Metanephros (tissue), 2 donors: ENCODE data around the gene CHMP2B. TPM values are rescaled to one million over a fixed set of nuclear protein-coding genes. Genes with fewer than 3 reads are reported as not detected.

Experiments used
- small RNA-seq: library from RNA; depleted of rRNA; stranded (forward); fragments of <200 nt; gene quantifications from one replicate; pipeline ENCODE3, GENCODE V24; 2014; ENCODE audit warnings: low replicate concordance
- total RNA-seq: library from RNA; depleted of rRNA; stranded (reverse); fragments of >200 nt; gene quantifications from one replicate; pipeline ENCODE4 v1.2.3, GENCODE V29; 2014

CHMP2B gene, protein sequence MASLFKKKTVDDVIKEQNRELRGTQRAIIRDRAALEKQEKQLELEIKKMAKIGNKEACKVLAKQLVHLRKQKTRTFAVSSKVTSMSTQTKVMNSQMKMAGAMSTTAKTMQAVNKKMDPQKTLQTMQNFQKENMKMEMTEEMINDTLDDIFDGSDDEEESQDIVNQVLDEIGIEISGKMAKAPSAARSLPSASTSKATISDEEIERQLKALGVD
- total RNA-seq, result 24.7 TPM

DNA sequence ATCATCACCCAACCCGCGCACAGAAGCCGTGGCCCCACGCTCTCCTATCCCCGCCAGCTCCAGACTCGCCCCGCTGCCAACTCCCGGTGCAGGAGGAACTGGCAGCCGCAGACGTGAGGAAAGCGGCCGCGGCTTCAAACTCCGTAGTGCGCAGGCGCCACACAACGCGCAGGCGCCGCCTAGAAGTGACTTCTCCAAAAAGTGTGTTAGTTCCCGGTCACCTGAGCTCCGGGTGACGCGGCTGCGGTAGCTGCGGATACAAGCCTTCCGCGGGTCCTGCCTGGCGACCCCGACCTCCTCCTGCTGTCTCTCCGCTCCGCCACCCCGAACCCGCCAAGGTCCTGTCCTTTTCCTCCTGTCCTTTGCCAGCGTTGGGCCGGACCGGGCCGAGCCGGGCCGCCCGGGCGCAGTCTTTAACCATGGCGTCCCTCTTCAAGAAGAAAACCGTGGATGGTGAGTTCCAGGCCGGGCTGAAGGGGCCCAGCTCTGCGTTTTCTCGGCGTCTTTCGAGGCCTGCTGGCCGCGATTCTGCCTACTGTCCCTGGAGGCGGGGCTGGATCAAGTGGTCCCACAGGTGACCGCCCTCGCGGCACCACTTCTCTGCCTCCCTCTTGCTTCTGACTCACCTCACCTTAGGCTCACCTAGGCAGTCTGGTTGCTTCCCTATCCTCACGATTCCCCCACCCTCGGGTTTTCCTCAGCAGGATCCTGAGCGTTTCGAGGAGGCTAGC, at the start of gene CHMP2B:
TSS of gene CHMP2B (plus strand) at position 206 of the 731 bp plus-strand sequence. CDS start at position 420, 214 bp downstream.

DNA sequence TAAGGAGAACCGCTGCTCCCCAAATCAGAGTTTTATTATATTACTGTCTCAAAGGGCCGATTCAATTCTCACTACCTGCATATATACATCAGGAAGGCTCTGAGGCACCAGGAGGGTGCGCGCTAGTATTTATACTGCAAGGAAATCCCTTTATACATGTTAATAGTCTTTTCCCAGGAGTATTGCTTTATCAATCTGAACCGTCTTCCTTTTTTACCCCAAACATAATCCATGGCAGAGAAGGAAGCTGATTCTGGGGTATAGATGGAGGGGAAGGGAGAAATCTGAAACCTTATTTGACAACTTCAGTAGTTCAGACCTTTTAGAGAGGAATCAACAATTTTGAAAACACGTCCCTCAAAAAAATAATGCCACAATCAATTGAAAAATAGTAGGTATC, 49.4 kb downstream of the CHMP2B start, which contains the start of gene POU1F1:
TSS of gene POU1F1 (minus strand) at position 101 of the 400 bp plus-strand sequence. CDS start 122 bp downstream, outside the sequence.

Small RNA genes within 50 kb of the gene (small RNA-seq; reads per million reads assigned to genes)
- gene MIR4795, result not detected

Other genes starting within 250 kb of the CHMP2B start
- gene VGLL3, start 236.2 kb upstream of the CHMP2B start, total RNA-seq, result 7.5 TPM
- not detected for gene POU1F1, start 49.3 kb downstream of the CHMP2B start, total RNA-seq